DOHH2 (cell line): ENCODE measurements around the gene ZNF341.

Source experiments
- EZH2phosphoT487 ChIP-seq: fragments of 200-600 bp; sonication (generic); IDR thresholded peaks from 2 replicates; pipeline ENCODE4 v1.6.1; 2017; ENCODE audit warnings: borderline replicate concordance, mild to moderate bottlenecking, antibody characterized with exemption, low read length, moderate library complexity, mixed read lengths
- TF ChIP-seq, protein P1 (sequence below): fragments of 200-600 bp; sonication (generic); IDR thresholded peaks from one replicate; pipeline ENCODE4 v1.5.1; 2014; ENCODE audit warnings: antibody characterized with exemption, mild to moderate bottlenecking, low read depth, low read length; ENCODE audit not compliant: poor library complexity, severe bottlenecking

DNA sequence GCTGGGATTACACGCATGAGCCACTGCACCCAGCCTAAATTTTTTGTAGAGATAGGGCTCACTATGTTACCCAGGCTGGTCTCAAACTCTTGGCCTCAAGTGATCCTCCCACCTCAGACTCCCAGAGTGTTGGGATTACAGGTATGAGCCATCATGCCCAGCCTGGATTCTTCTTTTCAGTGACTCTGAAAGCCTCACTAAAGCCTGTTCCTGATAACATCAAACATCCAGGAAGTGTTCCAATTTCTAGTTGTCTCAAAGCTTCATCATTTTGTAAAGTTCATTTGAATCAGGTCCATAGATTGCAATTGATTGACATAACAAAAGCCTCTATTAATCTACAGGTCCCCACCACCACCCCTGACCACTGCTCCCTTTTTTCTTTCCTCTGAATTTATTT lies 50.1 kb downstream of the ZNF341 start:
- TF ChIP-seq, protein P1, sequence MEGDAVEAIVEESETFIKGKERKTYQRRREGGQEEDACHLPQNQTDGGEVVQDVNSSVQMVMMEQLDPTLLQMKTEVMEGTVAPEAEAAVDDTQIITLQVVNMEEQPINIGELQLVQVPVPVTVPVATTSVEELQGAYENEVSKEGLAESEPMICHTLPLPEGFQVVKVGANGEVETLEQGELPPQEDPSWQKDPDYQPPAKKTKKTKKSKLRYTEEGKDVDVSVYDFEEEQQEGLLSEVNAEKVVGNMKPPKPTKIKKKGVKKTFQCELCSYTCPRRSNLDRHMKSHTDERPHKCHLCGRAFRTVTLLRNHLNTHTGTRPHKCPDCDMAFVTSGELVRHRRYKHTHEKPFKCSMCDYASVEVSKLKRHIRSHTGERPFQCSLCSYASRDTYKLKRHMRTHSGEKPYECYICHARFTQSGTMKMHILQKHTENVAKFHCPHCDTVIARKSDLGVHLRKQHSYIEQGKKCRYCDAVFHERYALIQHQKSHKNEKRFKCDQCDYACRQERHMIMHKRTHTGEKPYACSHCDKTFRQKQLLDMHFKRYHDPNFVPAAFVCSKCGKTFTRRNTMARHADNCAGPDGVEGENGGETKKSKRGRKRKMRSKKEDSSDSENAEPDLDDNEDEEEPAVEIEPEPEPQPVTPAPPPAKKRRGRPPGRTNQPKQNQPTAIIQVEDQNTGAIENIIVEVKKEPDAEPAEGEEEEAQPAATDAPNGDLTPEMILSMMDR = no peak
- TF ChIP-seq EZH2phosphoT487 = no peak
